ENCODE data around the gene WDPCP. TPM values are rescaled to one million over a fixed set of nuclear protein-coding genes. Genes with fewer than 3 reads are reported as not detected.

The WDPCP gene
- total and polyA plus RNA-seq, 2 of the 13 experiments (the other 11 are each of a cell fraction or from before 2014, with no cell fraction given), result 2.9 to 5.2 TPM

DNA sequence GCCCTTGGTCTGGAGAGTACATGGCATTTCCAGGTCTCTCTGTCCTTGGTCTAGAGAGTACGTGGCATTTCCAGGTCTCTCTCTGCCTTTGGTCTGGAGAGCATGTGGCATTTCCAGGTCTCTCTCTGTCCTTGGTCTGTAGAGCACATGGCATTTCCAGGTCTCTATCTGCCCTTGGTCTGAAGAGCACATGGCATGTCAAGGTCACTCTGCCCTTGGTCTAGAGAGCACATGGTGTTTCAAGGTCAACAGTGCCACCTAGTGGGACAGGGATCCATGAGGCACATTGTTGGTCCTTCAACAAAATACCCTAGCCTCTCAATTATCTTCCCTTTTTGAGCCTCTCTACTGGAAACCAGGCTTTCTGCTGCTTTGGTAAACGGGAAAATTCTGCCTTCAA lies 287.4 kb downstream of the WDPCP start (continued):
- TF ChIP-seq, protein P1, sequence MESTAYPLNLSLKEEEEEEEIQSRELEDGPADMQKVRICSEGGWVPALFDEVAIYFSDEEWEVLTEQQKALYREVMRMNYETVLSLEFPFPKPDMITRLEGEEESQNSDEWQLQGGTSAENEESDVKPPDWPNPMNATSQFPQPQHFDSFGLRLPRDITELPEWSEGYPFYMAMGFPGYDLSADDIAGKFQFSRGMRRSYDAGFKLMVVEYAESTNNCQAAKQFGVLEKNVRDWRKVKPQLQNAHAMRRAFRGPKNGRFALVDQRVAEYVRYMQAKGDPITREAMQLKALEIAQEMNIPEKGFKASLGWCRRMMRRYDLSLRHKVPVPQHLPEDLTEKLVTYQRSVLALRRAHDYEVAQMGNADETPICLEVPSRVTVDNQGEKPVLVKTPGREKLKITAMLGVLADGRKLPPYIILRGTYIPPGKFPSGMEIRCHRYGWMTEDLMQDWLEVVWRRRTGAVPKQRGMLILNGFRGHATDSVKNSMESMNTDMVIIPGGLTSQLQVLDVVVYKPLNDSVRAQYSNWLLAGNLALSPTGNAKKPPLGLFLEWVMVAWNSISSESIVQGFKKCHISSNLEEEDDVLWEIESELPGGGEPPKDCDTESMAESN (CRISPR knock-in tag; conservative IDR thresholded peaks at IDR 0.05), result peak; percentile 64; the same call in 1 of the 2 replicates
- TF ChIP-seq IRX3 (CRISPR knock-in tag; IDR thresholded peaks at IDR 0.05; ENCODE audit: borderline replicate concordance, low read depth), result no peak
- 0 out of 2 replicates have a peak, but pooled peaks have one; percentile 8 for TF ChIP-seq ZNF121 (CRISPR knock-in tag; IDR thresholded peaks at IDR 0.05)
- TF ChIP-seq, protein P2, sequence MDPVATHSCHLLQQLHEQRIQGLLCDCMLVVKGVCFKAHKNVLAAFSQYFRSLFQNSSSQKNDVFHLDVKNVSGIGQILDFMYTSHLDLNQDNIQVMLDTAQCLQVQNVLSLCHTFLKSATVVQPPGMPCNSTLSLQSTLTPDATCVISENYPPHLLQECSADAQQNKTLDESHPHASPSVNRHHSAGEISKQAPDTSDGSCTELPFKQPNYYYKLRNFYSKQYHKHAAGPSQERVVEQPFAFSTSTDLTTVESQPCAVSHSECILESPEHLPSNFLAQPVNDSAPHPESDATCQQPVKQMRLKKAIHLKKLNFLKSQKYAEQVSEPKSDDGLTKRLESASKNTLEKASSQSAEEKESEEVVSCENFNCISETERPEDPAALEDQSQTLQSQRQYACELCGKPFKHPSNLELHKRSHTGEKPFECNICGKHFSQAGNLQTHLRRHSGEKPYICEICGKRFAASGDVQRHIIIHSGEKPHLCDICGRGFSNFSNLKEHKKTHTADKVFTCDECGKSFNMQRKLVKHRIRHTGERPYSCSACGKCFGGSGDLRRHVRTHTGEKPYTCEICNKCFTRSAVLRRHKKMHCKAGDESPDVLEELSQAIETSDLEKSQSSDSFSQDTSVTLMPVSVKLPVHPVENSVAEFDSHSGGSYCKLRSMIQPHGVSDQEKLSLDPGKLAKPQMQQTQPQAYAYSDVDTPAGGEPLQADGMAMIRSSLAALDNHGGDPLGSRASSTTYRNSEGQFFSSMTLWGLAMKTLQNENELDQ (CRISPR knock-in tag; IDR thresholded peaks at IDR 0.05; ENCODE audit: borderline replicate concordance), result 0 out of 2 replicates have a peak, but pooled peaks have one; percentile 34
- peak; percentile 48; the same call in 1 of the 2 replicates for TF ChIP-seq SMAD1 (CRISPR knock-in tag; IDR thresholded peaks at IDR 0.05; ENCODE audit: borderline replicate concordance, low read depth)
- peak; percentile 98 for TF ChIP-seq MAX (IDR thresholded peaks at IDR 0.05)
- TF ChIP-seq ZKSCAN8 (CRISPR knock-in tag; IDR thresholded peaks at IDR 0.05; ENCODE audit: borderline replicate concordance), result 0 out of 2 replicates have a peak, but pooled peaks have one; percentile 34
- TF ChIP-seq SOX5 (CRISPR knock-in tag; IDR thresholded peaks at IDR 0.05; ENCODE audit: borderline replicate concordance), result peak; percentile 32; the same call in 1 of the 2 replicates
- no peak for TF ChIP-seq SRSF1 (optimal IDR thresholded peaks at IDR 0.05; ENCODE audit: low read depth, low read length)
- no peak for TF ChIP-seq ATM (IDR thresholded peaks at IDR 0.05; ENCODE audit: borderline replicate concordance)
- TF ChIP-seq, protein P3, sequence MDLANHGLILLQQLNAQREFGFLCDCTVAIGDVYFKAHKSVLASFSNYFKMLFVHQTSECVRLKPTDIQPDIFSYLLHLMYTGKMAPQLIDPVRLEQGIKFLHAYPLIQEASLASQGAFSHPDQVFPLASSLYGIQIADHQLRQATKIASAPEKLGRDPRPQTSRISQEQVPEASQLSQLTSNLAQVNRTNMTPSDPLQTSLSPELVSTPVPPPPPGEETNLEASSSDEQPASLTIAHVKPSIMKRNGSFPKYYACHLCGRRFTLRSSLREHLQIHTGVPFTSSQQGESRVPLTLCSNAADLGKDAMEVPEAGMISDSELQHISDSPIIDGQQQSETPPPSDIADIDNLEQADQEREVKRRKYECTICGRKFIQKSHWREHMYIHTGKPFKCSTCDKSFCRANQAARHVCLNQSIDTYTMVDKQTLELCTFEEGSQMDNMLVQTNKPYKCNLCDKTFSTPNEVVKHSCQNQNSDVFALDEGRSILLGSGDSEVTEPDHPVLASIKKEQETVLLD (CRISPR knock-in tag; IDR thresholded peaks at IDR 0.05; ENCODE audit: low read depth), result no peak
- TF ChIP-seq, protein P4, sequence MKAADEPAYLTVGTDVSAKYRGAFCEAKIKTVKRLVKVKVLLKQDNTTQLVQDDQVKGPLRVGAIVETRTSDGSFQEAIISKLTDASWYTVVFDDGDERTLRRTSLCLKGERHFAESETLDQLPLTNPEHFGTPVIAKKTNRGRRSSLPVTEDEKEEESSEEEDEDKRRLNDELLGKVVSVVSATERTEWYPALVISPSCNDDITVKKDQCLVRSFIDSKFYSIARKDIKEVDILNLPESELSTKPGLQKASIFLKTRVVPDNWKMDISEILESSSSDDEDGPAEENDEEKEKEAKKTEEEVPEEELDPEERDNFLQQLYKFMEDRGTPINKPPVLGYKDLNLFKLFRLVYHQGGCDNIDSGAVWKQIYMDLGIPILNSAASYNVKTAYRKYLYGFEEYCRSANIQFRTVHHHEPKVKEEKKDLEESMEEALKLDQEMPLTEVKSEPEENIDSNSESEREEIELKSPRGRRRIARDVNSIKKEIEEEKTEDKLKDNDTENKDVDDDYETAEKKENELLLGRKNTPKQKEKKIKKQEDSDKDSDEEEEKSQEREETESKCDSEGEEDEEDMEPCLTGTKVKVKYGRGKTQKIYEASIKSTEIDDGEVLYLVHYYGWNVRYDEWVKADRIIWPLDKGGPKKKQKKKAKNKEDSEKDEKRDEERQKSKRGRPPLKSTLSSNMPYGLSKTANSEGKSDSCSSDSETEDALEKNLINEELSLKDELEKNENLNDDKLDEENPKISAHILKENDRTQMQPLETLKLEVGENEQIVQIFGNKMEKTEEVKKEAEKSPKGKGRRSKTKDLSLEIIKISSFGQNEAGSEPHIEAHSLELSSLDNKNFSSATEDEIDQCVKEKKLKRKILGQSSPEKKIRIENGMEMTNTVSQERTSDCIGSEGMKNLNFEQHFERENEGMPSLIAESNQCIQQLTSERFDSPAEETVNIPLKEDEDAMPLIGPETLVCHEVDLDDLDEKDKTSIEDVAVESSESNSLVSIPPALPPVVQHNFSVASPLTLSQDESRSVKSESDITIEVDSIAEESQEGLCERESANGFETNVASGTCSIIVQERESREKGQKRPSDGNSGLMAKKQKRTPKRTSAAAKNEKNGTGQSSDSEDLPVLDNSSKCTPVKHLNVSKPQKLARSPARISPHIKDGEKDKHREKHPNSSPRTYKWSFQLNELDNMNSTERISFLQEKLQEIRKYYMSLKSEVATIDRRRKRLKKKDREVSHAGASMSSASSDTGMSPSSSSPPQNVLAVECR (CRISPR knock-in tag; IDR thresholded peaks at IDR 0.05; ENCODE audit: borderline replicate concordance), result peak; percentile 47; the same call in 1 of the 2 replicates
- no peak for TF ChIP-seq GMEB2 (CRISPR knock-in tag; IDR thresholded peaks at IDR 0.05; ENCODE audit: low read depth)
- no peak for TF ChIP-seq ZNF333 (CRISPR knock-in tag; IDR thresholded peaks at IDR 0.05; ENCODE audit: borderline replicate concordance)
- no peak for TF ChIP-seq ZNF432 (CRISPR knock-in tag; IDR thresholded peaks at IDR 0.05; ENCODE audit: borderline replicate concordance)
- 0 out of 2 replicates have a peak, but pooled peaks have one; percentile 7 for TF ChIP-seq CEBPG (CRISPR knock-in tag; IDR thresholded peaks at IDR 0.05)
- peak; percentile 71 for TF ChIP-seq YEATS4 (CRISPR knock-in tag; IDR thresholded peaks at IDR 0.05; ENCODE audit: borderline replicate concordance)

Data from HepG2 (cell line).